Kidney epithelial cell (primary cell): ENCODE data around the gene CPSF3. TPM values are rescaled to one million over a fixed set of nuclear protein-coding genes. Genes with fewer than 3 reads are reported as not detected.

Experiments
- DNase-seq: peaks from one replicate; pipeline ENCODE4 v3.0.0-alpha.2; 2010; ENCODE audit warnings: low read depth
- H3K27me3 ChIP-seq: 2 replicates; pipeline ENCODE4 v1.6.0; 2011; ENCODE audit warnings: low read length; ENCODE audit not compliant: control insufficient read depth, insufficient read depth
- H3K36me3 ChIP-seq: 2 replicates; pipeline ENCODE4 v1.5.1; 2011; ENCODE audit warnings: low read length; ENCODE audit not compliant: control insufficient read depth, insufficient read depth
- H3K4me3 ChIP-seq: 2 replicates; pipeline ENCODE4 v1.5.1; 2011; ENCODE audit warnings: low read depth, mild to moderate bottlenecking, control low read depth, low read length
- total RNA-seq: library from RNA; depleted of rRNA; stranded (reverse); fragments of >200 nt; gene quantifications from 2 replicates; pipeline ENCODE4 v1.2.3, GENCODE V29; 2015
- TF ChIP-seq, protein P1 (sequence below): IDR thresholded peaks from 2 replicates; pipeline ENCODE4 v1.5.1; 2011; ENCODE audit warnings: mild to moderate bottlenecking, moderate library complexity, low read length, control low read depth, inconsistent platforms; ENCODE audit not compliant: insufficient read depth, poor library complexity, severe bottlenecking

Gene CPSF3
- total RNA-seq, 1 donor from 2014 or later: 43.1 TPM

DNA sequence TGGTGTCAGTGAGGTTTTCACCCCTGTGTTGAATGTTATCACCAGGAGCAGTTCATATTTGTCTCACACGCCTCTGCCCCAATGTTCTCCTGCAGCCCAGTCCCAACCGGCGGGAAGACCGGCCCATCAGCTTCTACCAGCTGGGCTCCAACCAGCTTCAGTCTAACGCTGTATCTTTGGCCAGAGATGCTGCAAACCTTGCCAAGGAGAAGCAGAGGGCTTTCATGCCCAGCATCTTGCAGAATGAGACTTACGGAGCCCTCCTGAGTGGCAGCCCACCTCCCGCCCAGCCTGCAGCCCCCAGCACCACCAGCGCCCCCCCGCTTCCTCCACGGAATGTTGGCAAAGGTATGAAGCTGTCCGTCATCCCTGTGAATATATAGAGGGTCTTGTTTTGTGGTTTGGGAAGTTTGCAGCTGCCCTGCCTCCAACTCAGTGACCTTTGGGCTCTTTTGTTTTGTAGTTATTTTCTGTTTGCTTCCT is 35.2 kb upstream of the CPSF3 start:
- no peak for DNase-seq
- H3K4me3 ChIP-seq: no peak overlapping the region
- TF ChIP-seq, protein P1, sequence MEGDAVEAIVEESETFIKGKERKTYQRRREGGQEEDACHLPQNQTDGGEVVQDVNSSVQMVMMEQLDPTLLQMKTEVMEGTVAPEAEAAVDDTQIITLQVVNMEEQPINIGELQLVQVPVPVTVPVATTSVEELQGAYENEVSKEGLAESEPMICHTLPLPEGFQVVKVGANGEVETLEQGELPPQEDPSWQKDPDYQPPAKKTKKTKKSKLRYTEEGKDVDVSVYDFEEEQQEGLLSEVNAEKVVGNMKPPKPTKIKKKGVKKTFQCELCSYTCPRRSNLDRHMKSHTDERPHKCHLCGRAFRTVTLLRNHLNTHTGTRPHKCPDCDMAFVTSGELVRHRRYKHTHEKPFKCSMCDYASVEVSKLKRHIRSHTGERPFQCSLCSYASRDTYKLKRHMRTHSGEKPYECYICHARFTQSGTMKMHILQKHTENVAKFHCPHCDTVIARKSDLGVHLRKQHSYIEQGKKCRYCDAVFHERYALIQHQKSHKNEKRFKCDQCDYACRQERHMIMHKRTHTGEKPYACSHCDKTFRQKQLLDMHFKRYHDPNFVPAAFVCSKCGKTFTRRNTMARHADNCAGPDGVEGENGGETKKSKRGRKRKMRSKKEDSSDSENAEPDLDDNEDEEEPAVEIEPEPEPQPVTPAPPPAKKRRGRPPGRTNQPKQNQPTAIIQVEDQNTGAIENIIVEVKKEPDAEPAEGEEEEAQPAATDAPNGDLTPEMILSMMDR: no peak
- H3K27me3 ChIP-seq: no peaks in the 10 kb centered on the region
- H3K36me3 ChIP-seq: peaks cover 5% of the 10 kb centered on the region

DNA sequence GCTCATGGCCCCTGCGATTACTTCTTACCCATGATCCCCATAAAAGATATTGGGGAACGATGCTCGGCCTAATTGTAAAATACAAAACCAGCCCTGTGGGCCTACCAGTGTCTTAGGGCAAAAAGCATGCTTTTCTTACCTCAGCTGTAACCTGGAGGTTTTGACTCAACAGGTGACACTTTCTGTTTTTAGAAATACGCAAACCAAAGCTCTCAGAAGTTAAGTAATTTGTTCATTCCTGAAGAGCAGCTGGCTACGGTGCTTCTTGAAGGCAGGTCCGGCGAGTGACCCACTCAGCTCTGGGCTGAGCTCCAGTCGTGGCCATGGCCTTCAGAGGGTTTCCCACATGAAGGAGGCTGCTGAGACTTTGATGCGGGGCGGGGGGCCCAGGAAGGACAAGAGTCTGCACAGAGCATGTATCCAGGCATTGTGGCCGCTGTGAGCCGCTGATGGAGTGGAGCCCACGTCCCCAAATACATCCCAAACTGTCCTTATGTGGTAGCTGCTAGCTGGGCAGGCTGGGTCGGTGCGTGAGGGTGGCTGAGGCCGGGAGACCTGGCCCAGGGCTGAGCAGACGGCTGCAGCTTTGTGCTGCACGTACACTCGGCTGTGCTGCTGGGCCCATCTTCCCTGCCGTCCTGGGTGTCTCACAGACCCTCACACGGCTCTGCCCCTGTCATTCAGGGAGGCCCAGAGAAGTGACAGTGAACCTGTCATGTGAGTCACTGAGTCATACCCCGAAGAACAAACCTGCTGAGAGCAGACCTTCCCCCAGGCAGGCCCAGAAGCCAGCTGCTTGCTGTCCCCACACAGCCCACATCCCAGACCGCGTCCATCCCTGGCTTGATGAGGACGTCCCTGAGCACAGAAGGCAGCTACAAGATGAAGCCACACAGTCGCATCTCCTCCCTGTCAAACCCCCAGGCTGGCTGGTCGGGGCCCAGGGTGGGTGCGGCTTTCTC is 34.2 kb upstream of the CPSF3 start:
- Histone ChIP-seq H3K4me3 (no peak overlapping the region), H3K27me3 (no peaks in the 10 kb centered on the region), H3K36me3 (peaks cover 5% of the 10 kb centered on the region)
- DNase-seq: no peak
- TF ChIP-seq, protein P1: no peak

DNA sequence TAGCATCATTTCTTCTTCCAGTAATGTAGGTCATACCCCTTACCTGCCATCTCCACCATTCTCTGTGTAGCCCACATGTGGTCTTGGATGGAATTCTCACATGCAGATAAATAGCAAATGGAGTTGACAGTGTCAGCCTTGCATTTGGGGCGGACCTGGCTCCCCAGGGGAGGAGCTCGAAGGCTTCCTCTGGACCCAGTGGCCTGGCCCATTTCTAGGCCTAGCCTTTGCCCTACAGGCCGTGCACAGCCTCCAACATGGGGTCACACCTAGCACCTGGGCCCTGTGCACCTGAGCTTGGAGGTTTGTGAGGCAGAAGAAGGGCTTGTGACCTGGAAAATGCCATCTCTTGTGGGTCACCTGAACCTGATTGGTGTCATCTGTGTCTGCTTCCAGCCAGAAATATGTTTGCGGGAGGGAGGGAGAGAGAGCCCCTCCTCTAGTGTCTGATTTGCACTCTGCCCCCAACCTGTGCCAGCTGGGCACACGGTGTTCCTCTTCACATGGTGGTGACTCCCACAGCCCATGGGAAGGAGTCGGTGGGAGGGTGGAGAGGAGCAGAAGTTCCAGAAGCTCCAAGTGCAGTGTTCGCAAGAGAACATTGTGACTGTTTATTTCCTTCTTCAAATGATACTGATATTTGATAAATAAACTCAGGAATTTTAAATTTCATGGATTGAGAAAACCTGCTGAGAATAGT is 33.2 kb upstream of the CPSF3 start:
- Histone ChIP-seq H3K4me3 (no peak overlapping the region), H3K36me3 (peaks cover 8% of the 10 kb centered on the region), H3K27me3 (no peaks in the 10 kb centered on the region)
- TF ChIP-seq, protein P1: no peak
- no peak for DNase-seq

DNA sequence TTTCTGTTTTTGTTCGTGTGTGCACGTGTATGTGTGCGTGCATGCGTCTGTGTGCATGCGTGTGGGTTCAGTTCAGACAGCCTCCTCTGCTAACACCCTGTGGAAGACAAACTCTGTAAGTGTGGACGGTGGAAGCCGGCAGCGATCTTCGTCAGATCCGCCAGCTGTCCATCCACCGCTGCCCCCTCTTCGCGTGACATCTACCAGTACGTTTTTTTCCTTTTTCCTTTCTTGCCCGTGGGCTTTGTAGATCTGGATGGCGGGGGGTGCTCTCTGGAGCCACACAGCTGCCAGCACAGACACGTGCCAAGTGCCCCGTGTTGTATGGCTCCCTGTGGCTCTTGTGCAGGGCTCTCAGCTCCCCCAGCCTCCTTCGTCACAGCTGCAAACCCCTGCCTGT is 32.5 kb upstream of the CPSF3 start:
- H3K4me3 ChIP-seq: no peak overlapping the region
- TF ChIP-seq, protein P1: no peak
- DNase-seq: no peak
- H3K36me3 ChIP-seq: peaks cover 8% of the 10 kb centered on the region
- H3K27me3 ChIP-seq: no peaks in the 10 kb centered on the region

DNA sequence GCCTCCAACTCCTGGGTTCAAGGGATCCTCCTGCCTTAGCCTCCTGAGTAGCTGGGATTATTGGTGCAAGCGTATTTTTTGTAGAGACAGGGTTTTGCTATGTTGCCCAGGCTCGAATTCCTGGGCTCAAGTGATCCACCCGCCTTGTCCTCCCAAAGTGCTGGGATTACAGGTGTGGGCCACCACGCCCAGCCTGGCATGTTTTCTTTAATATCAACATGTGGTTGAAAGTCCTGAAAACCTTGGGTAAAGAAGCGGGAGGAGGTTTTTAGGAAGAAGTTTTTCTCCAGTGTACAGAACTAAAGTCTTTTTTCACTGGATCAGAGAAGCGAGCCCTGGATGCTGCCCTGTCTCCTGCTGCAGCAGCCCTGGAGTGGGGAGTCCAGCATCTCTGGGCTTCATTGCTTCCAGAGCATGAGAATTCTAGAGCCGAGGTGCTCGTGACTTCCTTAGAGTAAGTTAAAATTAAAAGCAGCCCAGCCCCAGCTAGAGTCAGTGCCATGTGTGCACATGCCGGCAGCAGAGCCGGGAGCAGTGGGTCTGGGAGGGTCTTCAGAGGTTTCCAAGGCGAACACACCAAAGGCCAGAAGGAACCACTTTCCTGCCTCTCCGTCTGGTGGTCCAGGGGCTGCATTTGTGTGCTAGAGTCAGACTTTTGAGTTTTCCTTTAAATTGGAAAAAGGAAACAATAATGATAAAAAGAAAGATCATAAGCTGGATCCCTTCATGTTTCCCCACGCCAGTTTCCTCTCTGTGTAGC is 31.3 kb upstream of the CPSF3 start:
- Histone ChIP-seq H3K4me3 (no peak overlapping the region), H3K36me3 (peaks cover 8% of the 10 kb centered on the region), H3K27me3 (no peaks in the 10 kb centered on the region)
- no peak for DNase-seq
- TF ChIP-seq, protein P1: no peak
